GM12873 (cell line): ENCODE data around the gene ADAP2.
A peak's percentile ranks its signal among the peaks of the same experiment; 100 is the strongest.

Experiments used
- TF ChIP-seq, protein P1 (sequence below): IDR thresholded peaks from 2 replicates; pipeline ENCODE4 v1.5.1; 2012; ENCODE audit warnings: low read depth, mild to moderate bottlenecking, moderate library complexity, low read length, control low read depth; ENCODE audit not compliant: insufficient read depth; ENCODE audit errors: missing control alignments

Gene ADAP2

DNA sequence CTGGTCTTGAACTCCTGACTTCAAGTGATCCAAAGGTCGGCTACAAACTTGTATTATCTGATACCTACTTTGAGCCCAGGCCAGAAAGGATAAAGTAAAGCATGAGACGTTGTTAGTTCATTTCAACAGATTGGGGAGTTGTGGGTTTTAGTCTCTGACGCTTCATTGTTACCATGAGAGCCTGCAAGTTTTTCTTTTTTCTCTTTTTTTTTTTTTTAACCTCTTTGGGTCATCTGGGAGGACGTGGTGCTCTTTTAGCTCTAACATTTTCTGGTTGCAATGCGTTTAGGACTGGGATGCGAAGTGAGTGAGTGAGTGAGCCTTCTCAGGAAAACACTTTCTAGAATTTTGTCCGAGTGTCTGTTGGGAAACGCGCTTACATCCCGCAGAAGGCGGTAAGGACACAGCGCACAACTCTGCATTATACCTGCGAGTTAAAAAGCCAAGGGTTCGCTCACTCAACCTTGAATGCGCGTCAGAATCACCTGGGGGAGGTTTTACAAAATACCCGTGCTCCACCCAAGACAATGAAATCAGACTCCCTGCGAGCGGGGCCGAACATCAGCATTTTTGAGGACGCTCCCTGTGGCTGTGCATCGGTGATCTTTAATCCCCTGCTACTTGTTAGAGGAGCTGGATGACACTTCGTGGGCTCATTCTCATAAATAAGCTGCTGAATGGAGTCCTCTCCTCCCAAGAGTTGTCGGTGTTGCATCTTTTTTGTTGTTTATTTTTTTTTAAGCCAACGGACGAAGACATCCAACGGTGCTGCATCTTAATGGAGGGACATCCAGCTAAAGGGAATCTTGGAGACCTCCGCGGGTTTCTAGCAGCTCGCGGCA lies 48.5 kb downstream of the ADAP2 start:
- TF ChIP-seq, protein P1, sequence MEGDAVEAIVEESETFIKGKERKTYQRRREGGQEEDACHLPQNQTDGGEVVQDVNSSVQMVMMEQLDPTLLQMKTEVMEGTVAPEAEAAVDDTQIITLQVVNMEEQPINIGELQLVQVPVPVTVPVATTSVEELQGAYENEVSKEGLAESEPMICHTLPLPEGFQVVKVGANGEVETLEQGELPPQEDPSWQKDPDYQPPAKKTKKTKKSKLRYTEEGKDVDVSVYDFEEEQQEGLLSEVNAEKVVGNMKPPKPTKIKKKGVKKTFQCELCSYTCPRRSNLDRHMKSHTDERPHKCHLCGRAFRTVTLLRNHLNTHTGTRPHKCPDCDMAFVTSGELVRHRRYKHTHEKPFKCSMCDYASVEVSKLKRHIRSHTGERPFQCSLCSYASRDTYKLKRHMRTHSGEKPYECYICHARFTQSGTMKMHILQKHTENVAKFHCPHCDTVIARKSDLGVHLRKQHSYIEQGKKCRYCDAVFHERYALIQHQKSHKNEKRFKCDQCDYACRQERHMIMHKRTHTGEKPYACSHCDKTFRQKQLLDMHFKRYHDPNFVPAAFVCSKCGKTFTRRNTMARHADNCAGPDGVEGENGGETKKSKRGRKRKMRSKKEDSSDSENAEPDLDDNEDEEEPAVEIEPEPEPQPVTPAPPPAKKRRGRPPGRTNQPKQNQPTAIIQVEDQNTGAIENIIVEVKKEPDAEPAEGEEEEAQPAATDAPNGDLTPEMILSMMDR, result no peak

DNA sequence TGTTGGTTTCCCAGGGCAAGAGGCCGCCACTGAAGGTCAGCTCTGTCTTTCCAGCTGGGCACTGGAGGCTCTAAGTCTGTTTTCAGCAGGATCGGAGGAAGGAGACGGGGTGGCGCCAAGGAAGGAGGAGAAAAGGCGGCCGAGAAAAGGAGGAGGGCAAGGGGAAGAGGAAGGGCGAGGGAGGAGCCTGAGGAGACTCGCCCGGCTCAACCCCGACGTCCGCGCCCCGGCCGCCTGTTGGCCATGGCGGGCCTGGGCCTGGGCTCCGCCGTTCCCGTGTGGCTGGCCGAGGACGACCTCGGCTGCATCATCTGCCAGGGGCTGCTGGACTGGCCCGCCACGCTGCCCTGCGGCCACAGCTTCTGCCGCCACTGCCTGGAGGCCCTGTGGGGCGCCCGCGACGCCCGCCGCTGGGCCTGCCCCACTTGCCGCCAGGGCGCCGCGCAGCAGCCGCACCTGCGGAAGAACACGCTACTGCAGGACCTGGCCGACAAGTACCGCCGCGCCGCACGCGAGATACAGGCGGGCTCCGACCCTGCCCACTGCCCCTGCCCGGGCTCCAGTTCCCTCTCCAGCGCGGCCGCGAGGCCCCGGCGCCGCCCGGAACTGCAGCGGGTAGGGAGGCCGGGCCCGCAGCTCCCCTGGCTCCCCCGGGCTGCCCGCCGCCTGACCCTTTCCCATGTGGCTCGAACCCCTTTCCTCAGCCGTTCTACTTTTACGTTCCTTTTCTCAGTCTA lies 49.3 kb downstream of the ADAP2 start, which contains the start of gene RNF135:
Gene RNF135, plus strand, starts transcription at position 209 of the 737 bp plus-strand sequence. Its CDS starts 35 bp downstream, at position 244.
- TF ChIP-seq, protein P1, result peak; percentile 31

DNA sequence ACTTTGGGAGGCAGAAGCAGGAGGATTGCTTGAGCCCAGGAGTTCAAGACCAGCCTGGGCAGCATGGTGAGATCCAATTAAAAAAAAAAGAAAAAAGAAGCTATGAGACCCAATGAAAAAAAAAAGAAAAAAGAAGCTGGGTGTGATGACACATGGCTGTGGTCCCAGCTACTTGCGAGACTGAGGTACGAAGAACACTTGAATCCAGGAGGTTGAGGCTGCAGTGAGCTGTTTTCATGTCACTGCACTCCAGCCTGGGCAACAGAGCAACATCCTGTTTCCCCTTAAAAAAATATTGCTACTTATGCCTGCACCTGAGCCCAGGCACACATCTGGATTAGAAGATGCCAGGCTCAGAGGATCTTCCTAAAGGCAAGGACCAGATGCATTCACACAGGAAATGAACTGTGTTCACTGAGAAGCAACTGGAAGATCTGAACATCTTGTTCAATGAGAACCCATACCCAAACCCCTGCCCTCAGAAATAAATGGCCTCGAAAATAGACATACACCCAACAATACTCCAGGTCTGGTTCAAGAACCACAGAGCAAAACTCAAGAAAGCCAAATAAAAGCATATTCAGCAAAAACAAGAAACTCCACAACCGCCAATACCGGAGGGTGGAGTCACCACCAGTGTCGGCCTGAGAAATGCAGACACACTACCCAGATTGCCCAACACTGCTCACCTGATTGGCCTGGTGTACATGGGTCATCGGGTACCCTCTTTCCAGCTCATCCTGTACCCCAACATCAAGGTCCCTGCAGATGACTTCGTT lies 53.5 kb downstream of the ADAP2 start:
- TF ChIP-seq, protein P1, result no peak

DNA sequence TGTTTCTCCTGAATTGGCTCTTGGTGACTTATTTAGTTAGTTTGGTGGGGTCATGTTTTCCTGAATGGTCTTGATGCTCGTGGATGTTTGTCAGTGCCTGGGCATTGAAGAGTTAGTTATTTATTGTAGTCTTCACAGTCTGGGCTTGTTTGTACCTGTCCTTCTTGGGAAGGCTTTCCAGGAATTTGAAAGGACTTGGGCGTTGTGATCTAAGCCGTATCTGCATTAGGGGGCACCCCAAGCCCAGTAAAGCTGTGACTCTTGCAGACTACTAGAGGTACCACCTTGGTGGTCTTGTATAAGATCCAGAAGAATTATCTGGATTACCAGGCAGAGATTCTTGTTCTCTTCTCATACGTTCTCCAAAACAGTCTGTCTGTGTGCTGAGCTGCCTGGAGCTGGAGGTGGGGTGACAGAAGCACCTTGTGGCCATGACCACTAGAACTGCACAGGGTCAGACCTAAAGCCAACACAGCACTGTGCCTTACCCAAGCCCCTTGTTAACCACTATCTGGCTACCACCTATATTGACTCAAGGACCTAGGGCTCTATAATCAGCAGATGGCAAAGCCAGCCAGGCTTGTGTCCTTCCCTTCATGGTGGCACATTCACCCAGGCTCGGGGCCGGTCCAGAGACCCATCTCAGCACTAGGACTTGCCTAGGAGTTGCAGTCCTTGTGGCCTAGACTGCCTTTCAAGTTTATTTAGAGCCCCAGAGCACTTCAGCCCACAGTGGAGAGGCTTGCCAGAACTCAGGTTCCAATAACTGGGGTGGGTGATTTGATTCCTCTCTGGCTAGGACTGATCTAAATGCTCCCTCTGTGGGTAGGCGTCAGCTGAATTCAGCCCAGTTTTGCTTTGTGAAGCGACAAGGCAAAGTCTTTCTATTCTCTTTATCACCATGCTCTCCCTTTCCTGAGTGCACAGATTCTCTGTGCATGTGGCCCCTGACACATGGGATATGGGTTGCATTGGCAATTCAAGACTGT lies 60.1 kb downstream of the ADAP2 start:
- TF ChIP-seq, protein P1, result no peak

DNA sequence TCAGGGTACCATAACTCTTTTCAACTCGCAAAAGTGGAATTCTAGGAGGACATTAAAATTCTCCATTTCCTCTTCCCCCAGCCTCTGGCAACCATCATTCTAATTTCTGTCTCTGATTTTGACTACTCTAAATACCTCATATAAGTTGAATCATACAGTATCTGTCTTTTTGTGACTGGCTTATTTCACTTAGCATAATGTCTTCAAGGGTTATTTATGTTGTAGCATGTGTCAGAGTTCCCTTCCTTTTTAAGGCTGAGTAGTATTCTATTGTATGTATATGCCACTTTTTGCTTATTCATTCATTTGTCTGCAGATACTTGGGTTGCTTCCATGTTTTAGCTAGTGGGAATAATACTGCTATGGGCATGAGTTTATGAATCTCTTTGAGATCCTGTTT lies 61.1 kb downstream of the ADAP2 start:
- TF ChIP-seq, protein P1, result no peak

DNA sequence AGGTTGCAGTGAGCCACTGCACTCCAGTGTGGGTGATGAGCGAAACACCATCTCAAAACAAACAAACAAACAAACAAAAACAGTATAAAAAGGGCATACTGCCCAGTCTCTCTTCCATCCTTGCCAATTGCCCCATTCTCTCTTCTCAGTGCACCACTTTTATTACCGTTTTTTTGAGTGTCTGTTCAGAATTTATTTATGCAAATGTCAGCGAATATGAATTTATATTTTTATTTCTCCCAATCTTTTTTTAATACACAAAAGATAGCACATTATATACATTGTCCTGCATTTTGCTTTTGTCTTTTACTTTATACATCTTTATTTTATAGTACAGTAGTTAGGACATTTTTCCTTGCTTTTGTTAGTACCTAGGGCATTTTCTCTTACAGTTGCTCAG lies 68.7 kb downstream of the ADAP2 start:
- TF ChIP-seq, protein P1, result no peak
